Stimulated activated CD8-positive, alpha-beta memory T cell treated with anti-CD3 and anti-CD28 coated beads, Interleukin-15, amount 100 ng/mL, for 24 hours (primary cell): ENCODE measurements around the gene STMN1.

Experiments
- DNase-seq: peaks from one replicate; pipeline ENCODE4 v3.0.0-alpha.2; 2020; ENCODE audit warnings: low read depth

The STMN1 gene

GRCh38 chr1:25922056-25922970 lies 16.1 kb upstream of the STMN1 start:
- DNase-seq: no peak

DNA sequence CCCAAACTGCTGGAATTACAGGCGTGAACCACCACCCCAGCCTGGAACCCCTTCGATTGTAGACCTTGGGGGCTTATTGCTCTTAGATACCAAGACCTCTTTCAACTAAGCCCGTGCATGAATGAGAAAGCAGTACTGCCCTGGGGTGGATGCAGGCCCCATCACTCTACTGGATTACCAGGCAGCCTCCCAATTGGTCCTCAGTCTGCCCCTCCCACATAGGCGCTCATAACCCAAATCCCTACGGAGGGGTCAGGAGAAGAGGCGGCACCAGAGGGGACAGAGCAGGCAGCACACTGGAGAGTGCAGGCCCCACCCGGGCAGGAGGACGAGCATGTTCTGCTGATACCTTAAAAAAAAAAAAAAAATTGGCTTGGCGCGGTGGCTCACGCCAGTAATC lies 12.4 kb upstream of the STMN1 start:
- DNase-seq: no peak

DNA sequence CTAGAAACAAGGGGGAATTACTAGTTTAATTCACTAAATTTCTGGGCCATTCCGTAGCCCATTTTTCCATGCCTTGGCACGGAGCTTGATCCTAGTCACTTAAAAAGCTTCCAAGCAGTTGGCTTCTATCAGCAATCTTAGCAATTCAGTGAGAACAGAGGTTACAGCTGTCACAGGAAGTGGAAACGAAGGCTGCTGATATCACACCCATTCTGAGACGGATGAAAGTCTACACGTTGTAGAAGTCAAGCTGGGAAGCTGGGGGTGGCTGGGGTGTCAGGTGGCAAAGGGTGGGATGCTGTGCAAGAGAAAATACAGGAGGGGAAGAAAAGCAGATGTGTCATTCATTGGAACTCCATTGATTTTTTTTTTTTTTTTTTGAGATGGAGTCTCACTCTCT lies 11.8 kb upstream of the STMN1 start:
- DNase-seq: no peak

DNA sequence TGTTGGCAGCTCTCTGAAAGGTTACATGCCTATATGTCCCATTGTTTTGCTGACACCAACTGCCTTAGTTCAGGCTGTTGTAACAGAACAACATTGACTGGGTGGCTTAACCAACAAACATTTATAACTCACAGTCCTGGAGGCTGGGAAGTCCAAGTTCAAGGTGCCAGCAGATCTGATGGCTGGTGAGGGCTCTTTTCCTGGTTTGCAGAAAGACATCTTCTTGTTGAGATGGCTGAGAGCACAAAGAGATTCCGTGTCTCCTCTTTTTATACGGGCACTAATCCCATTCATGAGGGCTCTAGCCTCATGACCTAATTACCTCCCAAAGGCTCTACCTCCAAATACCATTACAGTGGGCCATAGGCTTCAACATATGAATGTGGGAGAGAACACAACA lies 10.2 kb upstream of the STMN1 start:
- DNase-seq: no peak

DNA sequence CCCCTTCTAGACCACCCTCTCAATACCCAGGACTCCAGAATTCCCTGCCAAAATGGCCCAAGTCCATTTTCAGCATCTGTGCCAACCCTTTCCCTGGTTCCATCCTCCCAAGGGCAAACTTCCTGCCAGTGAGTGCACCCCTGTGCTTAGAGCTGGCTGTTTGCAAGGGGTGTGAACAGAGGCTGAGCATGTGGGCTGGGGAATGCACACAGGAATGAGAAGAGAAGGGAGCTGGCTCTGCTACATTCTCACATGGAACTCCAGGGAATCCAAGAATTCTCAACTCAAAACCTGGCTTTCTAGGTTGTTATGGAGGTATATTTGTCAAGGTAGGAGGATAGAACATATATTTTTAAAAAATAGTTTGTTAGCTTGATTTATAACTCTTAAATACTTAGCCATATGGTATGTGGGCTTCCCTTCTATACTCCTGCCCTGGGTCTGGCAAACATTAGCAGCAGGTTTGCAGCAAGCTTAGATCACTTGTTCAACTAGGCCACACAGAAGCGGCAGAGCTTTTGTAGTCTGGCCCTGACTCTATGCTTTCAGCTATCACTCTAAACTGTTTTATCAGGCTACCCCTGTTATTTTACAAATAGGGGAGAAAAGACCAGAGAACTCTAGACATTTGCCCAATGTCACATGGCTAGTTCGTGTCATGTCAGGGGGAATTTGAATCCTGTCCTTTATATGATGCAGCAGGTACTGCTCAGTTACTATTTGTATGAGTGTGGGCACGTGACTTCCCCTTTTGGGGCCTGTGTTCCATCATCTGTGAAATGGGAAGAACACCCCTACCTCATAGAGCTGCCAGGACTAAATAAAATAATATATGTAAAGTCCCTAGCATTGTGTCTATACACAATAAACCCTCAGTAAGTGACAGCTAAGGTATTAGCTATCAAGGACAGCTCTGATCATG lies 8.1 kb upstream of the STMN1 start:
- no peak for DNase-seq

DNA sequence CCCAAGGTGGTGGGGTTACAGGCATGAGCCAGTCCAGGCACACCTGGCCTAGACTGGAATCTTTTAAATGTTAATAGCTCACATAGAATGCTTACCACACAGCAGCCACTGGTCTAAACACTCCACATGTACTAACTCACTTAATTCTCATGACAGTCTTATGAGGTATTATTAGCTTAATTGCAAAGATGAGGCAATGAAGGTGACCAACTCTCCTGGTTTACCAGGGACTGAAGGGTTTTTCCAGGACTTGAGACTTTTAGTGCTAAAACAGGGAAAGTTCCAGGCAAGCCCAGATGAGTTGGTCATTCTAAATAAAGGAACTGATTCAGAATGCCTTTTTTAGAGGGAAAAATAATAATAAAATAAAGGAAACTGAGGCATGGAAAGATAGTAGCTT lies 7.0 kb upstream of the STMN1 start:
- no peak for DNase-seq

DNA sequence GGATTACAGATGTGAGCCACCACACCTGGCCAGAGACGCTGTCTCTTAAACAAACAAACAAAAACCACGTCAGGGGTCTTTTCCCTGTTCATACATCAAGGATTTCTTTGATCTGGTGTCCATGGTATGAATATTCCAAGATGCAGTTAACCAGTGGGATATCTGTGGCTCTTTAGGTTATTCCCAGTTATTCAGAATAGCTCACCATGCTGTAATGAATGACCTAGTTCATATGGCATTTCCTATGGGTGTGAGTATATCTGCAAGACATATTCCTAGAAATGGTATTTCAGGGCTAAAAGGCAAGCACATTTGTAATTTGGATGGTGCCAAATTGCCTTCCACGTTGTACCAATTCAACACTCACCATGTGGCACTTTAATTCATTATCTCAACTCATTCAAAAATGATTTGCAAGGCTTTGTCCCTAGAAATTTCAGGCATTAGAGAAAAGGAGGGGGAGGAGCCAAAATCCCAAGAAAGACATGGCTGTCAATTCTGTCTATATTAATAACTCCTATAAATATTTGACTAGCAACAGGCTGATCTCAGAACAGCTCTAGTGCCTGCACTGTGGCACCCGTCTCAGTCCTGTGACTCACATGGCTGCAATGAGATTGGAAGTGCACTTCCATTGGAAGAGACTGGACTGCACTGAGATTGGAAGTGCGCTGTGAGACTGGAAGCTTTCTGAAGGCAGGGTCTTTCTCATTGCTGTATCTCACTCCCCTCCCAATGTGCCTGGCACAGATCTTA lies 6.0 kb upstream of the STMN1 start:
- no peak for DNase-seq

- no peak for DNase-seq
Observed at GRCh38 chr1:25911162-25911561, 4.9 kb upstream of the STMN1 start.

- no peak for DNase-seq
Observed at GRCh38 chr1:25909040-25909439, 2.8 kb upstream of the STMN1 start.

GRCh38 chr1:25908161-25908560 lies 1.9 kb upstream of the STMN1 start:
- no peak for DNase-seq

- DNase-seq: no peak
Observed at GRCh38 chr1:25907601-25908000, 1.4 kb upstream of the STMN1 start.

DNA sequence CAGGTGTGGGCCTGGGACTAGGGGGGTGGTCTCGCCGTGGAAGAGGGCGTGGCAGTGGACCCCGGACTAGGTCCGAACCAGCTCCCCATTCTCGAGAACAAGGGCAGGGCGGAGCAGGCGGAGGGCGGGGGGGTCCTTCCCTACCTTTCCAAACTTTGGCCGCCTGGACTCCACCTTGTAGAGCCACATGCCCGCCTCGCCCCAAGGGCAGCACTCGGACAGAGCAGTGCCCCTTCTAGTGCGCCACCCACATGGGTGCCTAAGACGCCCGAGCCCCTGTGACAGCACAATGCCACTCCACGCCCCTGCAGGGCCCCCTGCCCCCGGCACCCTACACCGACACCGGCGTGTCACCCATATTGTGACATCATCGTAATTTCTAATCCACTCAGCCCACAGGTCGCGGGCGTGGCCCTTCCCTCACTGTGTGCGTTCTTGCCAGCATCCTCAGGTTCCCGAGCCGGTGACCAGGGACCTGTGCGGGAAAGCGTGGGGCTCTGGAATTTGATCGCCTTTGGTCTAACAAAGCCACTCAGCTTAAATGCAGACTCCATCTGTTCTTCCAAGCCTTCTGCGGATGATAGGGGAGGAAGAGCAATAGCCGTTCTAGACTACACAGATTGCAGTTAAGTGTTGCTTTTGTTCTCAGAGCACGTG lies 553 bp upstream of the STMN1 start:
- no peak for DNase-seq

GRCh38 chr1:25904943-25905679 lies 1.1 kb downstream of the STMN1 start:
- DNase-seq: peak; percentile 85

DNA sequence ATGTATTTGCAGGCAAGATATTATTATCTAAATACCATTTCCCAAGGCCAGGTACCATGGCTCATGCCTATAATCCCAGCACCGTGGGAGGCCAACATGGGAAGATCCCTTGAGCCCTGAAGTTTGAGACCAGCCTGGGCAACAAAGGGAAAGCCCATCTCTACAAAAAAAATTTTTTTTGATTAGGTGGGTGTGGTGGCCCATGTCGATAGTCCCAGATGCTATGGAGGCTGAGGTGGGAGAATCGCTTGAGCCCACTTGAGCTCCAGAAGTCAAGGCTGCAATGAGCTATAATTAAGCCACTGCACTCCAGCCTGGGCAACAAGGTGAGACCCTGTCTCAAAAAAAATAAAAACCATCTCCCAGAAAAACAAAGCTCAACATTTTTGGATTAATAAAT lies 2.2 kb downstream of the STMN1 start:
- DNase-seq: no peak

GRCh38 chr1:25902462-25902861 lies 3.8 kb downstream of the STMN1 start:
- DNase-seq: no peak

GRCh38 chr1:25900219-25900618 lies 6.0 kb downstream of the STMN1 start:
- DNase-seq: no peak

- no peak for DNase-seq
Observed at GRCh38 chr1:25899792-25900191, 6.4 kb downstream of the STMN1 start.

DNA sequence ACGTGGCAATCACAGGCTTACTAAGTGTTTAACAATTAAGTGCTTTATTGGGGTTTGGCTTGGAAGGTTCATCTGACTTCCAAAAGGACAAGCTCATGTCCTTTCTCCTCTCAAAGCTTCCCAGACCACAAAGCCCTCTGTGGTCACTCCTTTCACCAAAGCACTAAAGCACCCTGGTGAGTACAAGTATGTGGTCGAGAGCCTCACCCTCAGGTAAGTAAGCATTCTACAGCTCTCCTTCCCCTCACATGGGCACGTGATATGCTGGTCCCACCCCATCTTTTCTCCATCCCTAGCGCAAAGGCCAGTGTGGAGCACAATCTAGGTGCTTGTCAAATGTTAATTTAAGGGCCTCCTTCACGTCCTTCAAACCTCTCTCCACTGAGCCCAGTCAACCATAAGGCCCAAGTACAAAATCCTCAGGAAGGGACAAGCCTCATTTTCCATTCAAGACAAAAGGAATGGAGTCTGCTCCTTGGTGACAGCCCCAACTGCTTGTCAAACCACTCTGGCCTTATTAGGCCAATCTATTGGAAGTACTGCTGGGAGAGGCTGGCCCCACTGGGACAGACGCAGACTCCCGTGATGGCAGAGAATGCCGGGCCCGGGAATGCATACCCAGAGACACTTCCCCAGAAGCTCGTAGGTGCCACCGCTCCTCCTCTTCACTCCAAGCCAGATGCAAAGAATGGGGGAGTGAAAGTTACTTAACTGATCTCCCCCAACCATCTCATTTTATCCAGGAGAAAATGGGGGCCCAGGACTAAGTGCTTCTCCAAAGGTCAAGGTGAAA lies 7.8 kb downstream of the STMN1 start:
- DNase-seq: no peak

DNA sequence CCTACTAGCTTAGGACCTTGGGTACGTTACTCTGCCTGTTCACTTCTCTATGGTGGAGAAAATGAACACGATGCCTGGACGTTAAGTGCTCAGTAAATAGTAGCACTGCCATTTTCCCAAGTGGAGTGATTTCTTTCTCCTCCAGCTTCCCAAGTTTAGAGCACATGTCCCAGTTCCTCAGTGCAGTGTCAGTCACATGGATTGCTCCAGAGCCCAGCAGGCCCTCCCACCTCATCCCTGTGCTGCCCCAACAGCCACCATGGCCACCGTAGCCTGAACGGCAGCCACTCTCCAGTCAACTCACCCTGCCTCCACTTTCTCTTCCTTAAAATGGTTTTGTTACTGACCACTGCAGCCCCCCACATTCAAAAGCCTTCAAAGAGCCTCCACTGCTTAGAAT lies 8.5 kb downstream of the STMN1 start:
- no peak for DNase-seq

GRCh38 chr1:25896266-25896665 lies 10.0 kb downstream of the STMN1 start:
- DNase-seq: no peak
